GM23338 (cell line): ENCODE data around the gene ARSD.

Experiments
- EZH2 ChIP-seq: fragments of 200-600 bp; sonication (generic); IDR thresholded peaks from one replicate; pipeline ENCODE4 v1.8.0; 2017; ENCODE audit warnings: antibody characterized with exemption, mild to moderate bottlenecking, low read depth; ENCODE audit not compliant: unreplicated experiment
- POLR2AphosphoS5 ChIP-seq: IDR thresholded peaks from 2 replicates; pipeline ENCODE4 v1.6.1; 2016; ENCODE audit warnings: antibody characterized with exemption, low read depth
- TF ChIP-seq, protein P1 (sequence below), 2 experiments: fragments of 200-600 bp in 1 of 2; sonication (generic) in 1 of 2; conservative IDR thresholded peaks; 2 replicates each; pipeline versions ENCODE4 v1.5.1 to v1.6.1; 2016 to 2017; ENCODE audit warnings: antibody characterized with exemption in 2 of 2, low read depth in 2 of 2, mild to moderate bottlenecking in 2 of 2, moderate library complexity in 1 of 2
- TF ChIP-seq, protein P2 (sequence below): IDR thresholded peaks from one replicate; pipeline ENCODE4 v1.6.1; 2018; ENCODE audit warnings: antibody characterized with exemption; ENCODE audit not compliant: unreplicated experiment

DNA sequence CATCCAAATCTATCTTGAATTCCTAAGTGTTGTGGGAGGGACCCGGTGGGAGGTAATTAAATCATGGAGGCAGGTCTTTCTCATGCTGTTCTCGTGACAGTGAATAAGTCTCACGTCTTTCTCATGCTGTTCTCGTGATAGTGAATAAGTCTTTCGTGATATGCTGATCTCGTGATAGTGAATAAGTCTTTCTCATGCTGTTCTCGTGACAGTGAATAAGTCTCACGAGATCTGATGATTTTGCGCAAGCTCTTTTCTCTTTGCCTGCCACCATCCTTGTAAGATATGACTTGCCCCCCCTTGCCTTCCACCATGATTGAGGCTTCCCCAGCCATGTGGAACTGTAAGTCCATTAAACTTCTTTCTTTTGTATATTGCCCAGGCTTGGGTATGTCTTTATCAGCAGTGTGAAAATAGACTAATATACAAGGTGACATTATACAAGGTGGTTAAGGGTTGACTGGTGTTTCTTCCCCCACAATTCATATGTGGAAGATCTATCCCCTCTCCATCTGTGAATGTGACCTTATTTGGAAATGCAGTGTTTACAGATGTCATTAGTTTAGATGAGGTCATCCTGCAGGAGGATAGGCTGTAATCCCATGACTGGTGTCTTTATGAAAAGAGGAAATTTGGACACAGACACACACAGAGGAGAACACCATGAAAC lies 27.6 kb downstream of the ARSD start:
- TF ChIP-seq EZH2 (no peak), POLR2AphosphoS5 (no peak)
- TF ChIP-seq, protein P1, sequence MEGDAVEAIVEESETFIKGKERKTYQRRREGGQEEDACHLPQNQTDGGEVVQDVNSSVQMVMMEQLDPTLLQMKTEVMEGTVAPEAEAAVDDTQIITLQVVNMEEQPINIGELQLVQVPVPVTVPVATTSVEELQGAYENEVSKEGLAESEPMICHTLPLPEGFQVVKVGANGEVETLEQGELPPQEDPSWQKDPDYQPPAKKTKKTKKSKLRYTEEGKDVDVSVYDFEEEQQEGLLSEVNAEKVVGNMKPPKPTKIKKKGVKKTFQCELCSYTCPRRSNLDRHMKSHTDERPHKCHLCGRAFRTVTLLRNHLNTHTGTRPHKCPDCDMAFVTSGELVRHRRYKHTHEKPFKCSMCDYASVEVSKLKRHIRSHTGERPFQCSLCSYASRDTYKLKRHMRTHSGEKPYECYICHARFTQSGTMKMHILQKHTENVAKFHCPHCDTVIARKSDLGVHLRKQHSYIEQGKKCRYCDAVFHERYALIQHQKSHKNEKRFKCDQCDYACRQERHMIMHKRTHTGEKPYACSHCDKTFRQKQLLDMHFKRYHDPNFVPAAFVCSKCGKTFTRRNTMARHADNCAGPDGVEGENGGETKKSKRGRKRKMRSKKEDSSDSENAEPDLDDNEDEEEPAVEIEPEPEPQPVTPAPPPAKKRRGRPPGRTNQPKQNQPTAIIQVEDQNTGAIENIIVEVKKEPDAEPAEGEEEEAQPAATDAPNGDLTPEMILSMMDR (conservative IDR thresholded peaks at IDR 0.05; ENCODE audit: low read depth in 2 of 2): no peak
- TF ChIP-seq, protein P2, sequence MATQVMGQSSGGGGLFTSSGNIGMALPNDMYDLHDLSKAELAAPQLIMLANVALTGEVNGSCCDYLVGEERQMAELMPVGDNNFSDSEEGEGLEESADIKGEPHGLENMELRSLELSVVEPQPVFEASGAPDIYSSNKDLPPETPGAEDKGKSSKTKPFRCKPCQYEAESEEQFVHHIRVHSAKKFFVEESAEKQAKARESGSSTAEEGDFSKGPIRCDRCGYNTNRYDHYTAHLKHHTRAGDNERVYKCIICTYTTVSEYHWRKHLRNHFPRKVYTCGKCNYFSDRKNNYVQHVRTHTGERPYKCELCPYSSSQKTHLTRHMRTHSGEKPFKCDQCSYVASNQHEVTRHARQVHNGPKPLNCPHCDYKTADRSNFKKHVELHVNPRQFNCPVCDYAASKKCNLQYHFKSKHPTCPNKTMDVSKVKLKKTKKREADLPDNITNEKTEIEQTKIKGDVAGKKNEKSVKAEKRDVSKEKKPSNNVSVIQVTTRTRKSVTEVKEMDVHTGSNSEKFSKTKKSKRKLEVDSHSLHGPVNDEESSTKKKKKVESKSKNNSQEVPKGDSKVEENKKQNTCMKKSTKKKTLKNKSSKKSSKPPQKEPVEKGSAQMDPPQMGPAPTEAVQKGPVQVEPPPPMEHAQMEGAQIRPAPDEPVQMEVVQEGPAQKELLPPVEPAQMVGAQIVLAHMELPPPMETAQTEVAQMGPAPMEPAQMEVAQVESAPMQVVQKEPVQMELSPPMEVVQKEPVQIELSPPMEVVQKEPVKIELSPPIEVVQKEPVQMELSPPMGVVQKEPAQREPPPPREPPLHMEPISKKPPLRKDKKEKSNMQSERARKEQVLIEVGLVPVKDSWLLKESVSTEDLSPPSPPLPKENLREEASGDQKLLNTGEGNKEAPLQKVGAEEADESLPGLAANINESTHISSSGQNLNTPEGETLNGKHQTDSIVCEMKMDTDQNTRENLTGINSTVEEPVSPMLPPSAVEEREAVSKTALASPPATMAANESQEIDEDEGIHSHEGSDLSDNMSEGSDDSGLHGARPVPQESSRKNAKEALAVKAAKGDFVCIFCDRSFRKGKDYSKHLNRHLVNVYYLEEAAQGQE: no peak
